KMS-11 (cell line): Measurements from ENCODE around the gene BRMS1L.

Experiments used
- H2AFZ ChIP-seq: fragments of 200-600 bp; sonication (generic); 2 replicates; pipeline ENCODE4 v1.6.1; 2016; ENCODE audit warnings: antibody characterized with exemption, mixed run types, low read depth
- H3K27ac ChIP-seq: fragments of 200-600 bp; sonication (generic); 2 replicates; pipeline ENCODE4 v1.6.1; 2016; ENCODE audit warnings: mild to moderate bottlenecking, mixed run types
- H3K27me3 ChIP-seq: fragments of 200-600 bp; sonication (generic); 2 replicates; pipeline ENCODE4 v1.6.1; 2017; ENCODE audit warnings: mild to moderate bottlenecking, low read depth, mixed run types, moderate library complexity; ENCODE audit not compliant: insufficient read depth
- H3K36me3 ChIP-seq: fragments of 200-600 bp; sonication (generic); 2 replicates; pipeline ENCODE4 v1.6.1; 2017; ENCODE audit warnings: mild to moderate bottlenecking, mixed run types; ENCODE audit not compliant: insufficient read depth
- H3K4me1 ChIP-seq: fragments of 200-600 bp; sonication (generic); 2 replicates; pipeline ENCODE4 v1.6.1; 2016; ENCODE audit warnings: mild to moderate bottlenecking, low read depth, mixed run types; ENCODE audit not compliant: poor library complexity, severe bottlenecking
- H3K4me2 ChIP-seq: fragments of 200-600 bp; sonication (generic); 2 replicates; pipeline ENCODE4 v1.7.0; 2016; ENCODE audit warnings: mild to moderate bottlenecking, mixed run types
- H3K4me3 ChIP-seq: fragments of 200-600 bp; sonication (generic); IDR thresholded peaks from 2 replicates; pipeline ENCODE4 v1.6.1; 2017; ENCODE audit warnings: low read depth, low read length, mixed read lengths; ENCODE audit not compliant: insufficient read depth
- H3K79me2 ChIP-seq: fragments of 200-600 bp; sonication (generic); 2 replicates; pipeline ENCODE4 v1.6.1; 2016; ENCODE audit warnings: low read depth, mixed run types; ENCODE audit not compliant: insufficient read depth
- H3K9ac ChIP-seq: fragments of 200-600 bp; sonication (generic); 2 replicates; pipeline ENCODE4 v1.6.1; 2016; ENCODE audit warnings: mild to moderate bottlenecking, mixed run types
- H4K20me1 ChIP-seq: fragments of 200-600 bp; sonication (generic); 2 replicates; pipeline ENCODE4 v1.6.1; 2016; ENCODE audit warnings: mild to moderate bottlenecking, mixed run types; ENCODE audit not compliant: insufficient read depth
- TF ChIP-seq, protein P1 (sequence below): fragments of 200-600 bp; sonication (generic); conservative IDR thresholded peaks from 2 replicates; pipeline ENCODE4 v1.6.1; 2017; ENCODE audit warnings: low read depth, mild to moderate bottlenecking, antibody characterized with exemption, low read length, moderate library complexity, mixed read lengths

BRMS1L gene

DNA sequence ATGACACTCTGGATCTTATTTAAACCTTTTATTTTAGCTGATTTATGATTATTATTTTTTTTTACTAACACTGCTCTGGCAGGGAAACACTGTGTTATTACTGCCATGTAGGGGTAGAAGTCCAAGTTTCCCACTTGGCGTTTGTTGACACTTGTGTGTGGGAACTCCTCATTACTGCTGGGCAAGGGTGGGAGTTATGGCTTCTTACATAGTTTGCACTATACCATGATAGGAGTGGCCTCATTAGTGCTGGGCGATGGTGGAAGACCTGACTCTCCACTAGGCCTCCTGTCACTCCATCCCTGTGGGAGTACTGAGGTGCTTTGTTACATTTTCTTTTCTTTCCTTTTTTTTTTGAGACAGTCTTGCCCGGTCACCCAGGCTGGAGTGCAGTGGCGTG lies 83.5 kb downstream of the BRMS1L start:
- H4K20me1 ChIP-seq, result no peaks in the 10 kb centered on the region
- H3K9ac ChIP-seq, result no peak overlapping the region
- H3K79me2 ChIP-seq, result no peaks in the 10 kb centered on the region
- H3K4me1 ChIP-seq, result peaks cover under 1% of the 10 kb centered on the region
- H3K36me3 ChIP-seq, result no peaks in the 10 kb centered on the region
- no peak overlapping the region for H3K4me3 ChIP-seq
- no peak overlapping the region for H2AFZ ChIP-seq
- no peak overlapping the region for H3K4me2 ChIP-seq
- no peaks in the 10 kb centered on the region for H3K27me3 ChIP-seq
- no peak overlapping the region for H3K27ac ChIP-seq
- TF ChIP-seq, protein P1, sequence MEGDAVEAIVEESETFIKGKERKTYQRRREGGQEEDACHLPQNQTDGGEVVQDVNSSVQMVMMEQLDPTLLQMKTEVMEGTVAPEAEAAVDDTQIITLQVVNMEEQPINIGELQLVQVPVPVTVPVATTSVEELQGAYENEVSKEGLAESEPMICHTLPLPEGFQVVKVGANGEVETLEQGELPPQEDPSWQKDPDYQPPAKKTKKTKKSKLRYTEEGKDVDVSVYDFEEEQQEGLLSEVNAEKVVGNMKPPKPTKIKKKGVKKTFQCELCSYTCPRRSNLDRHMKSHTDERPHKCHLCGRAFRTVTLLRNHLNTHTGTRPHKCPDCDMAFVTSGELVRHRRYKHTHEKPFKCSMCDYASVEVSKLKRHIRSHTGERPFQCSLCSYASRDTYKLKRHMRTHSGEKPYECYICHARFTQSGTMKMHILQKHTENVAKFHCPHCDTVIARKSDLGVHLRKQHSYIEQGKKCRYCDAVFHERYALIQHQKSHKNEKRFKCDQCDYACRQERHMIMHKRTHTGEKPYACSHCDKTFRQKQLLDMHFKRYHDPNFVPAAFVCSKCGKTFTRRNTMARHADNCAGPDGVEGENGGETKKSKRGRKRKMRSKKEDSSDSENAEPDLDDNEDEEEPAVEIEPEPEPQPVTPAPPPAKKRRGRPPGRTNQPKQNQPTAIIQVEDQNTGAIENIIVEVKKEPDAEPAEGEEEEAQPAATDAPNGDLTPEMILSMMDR, result no peak

DNA sequence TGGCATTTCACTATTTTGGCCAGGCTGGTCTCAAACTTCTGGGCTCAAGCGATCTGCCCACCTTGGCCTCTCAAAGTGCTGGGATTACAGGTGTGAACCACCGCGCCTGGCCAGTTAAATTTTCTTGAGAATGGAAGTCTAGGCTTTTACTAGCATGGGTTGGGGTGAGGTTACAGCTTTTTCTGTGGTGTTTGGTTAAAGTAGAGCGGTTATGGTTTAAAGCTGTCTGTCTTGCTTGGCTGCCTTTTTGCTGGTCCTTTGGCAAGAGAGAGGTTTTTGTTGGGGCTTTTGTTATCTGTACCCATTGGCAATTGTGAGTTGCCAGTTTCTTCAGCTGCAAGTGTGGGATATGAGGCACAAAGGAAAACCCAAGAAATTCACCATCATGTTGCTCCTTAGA lies 84.1 kb downstream of the BRMS1L start:
- Histone ChIP-seq H2AFZ (no peak overlapping the region), H3K79me2 (no peaks in the 10 kb centered on the region), H3K9ac (no peak overlapping the region), H3K4me1 (peaks cover 5% of the 10 kb centered on the region), H3K27ac (no peak overlapping the region), H4K20me1 (no peaks in the 10 kb centered on the region), H3K4me3 (no peak overlapping the region), H3K36me3 (no peaks in the 10 kb centered on the region), H3K27me3 (no peaks in the 10 kb centered on the region), H3K4me2 (no peak overlapping the region)
- TF ChIP-seq, protein P1, result no peak

DNA sequence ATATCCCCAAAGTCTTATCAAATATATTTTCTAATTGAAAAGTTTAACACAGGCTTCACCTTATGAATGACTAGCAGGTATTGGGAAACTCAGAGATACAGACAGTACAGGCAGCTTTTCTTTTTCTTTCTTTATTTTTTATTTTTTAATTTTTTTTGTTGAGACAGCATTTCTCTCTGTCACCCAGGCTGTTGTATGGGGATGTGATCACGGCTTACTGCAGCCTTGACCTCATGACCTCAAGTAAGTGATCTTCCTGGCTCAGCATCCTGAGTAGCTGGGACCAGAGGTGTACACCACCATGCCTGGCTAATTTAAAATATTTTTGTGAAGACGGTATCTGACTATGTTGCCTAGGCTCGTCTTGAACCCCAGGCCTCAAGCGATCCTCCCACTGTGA lies 85.0 kb downstream of the BRMS1L start:
- H3K4me2 ChIP-seq, result no peak overlapping the region
- no peak overlapping the region for H3K4me3 ChIP-seq
- H3K36me3 ChIP-seq, result no peaks in the 10 kb centered on the region
- no peaks in the 10 kb centered on the region for H3K79me2 ChIP-seq
- TF ChIP-seq, protein P1, result no peak
- no peak overlapping the region for H3K9ac ChIP-seq
- no peaks in the 10 kb centered on the region for H3K27me3 ChIP-seq
- H3K27ac ChIP-seq, result no peak overlapping the region
- no peak overlapping the region for H2AFZ ChIP-seq
- H3K4me1 ChIP-seq, result peaks cover 14% of the 10 kb centered on the region
- H4K20me1 ChIP-seq, result no peaks in the 10 kb centered on the region

DNA sequence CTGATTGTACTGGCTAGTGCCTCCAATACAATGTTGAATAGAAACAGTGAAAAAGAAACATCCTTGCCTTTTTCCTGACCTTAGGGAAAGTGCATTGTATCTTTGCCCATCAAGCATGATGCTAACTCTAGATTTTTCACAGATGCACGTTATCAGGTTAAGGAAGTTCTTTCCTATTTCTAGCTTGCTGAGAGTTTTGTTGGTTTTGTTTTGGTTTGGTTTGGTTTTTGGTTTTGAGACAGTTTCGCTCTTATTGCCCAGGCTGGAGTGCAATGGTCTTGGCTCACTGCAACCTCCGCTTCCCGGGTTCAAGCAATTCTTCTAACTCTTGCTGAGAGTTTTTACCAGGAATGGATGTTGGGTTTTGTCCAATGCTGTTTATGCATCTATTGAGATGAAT lies 89.0 kb downstream of the BRMS1L start:
- Histone ChIP-seq H4K20me1 (no peaks in the 10 kb centered on the region), H3K79me2 (no peaks in the 10 kb centered on the region), H3K4me2 (no peak overlapping the region), H3K27ac (no peak overlapping the region), H3K36me3 (no peaks in the 10 kb centered on the region), H3K27me3 (no peaks in the 10 kb centered on the region), H2AFZ (no peak overlapping the region), H3K9ac (no peak overlapping the region), H3K4me1 (peaks cover 15% of the 10 kb centered on the region), H3K4me3 (no peak overlapping the region)
- TF ChIP-seq, protein P1, result no peak
